B cell (primary cell): ENCODE data around the gene FBLN2. TPM values are rescaled to one million over a fixed set of nuclear protein-coding genes. Genes with fewer than 3 reads are reported as not detected.

Experiments used
- ATAC-seq: fragments of 200-7000 bp; cut with Tn5 transposase; one replicate; pipeline ENCODE4 v1.10.0; 2021; ENCODE audit warnings: low read depth, mild to moderate bottlenecking, moderate number of reproducible peaks, moderate library complexity
- CTCF ChIA-PET: fragments of 350-600 bp; sonication (Branson Sonifier 250); formaldehyde crosslinking; loops from one replicate; lab custom pipeline; 2021; ENCODE audit warnings: antibody characterized with exemption, inconsistent platforms; lab: Charles Lee
- POLR2A ChIA-PET: fragments of 350-600 bp; sonication (Branson Sonifier 250); formaldehyde crosslinking; loops from one replicate; lab custom pipeline; 2021; ENCODE audit warnings: antibody characterized with exemption; lab: Charles Lee
- DNase-seq: peaks from one replicate; pipeline ENCODE4 v3.0.0; 2013
- H2AFZ ChIP-seq: 2 replicates; pipeline ENCODE4 v1.6.1; 2012; ENCODE audit warnings: mild to moderate bottlenecking, low read depth, low read length; ENCODE audit not compliant: insufficient read depth, poor library complexity, severe bottlenecking
- H3K27ac ChIP-seq, 2 donors: 1 replicate in 1 of 2; 2 replicates in 1 of 2; pipeline ENCODE4 v1.5.1; 2012 to 2013; ENCODE audit warnings: low read length in 2 of 2, mild to moderate bottlenecking in 2 of 2, moderate library complexity in 1 of 2
- H3K27me3 ChIP-seq, 4 experiments: fragments of 200-600 bp in 1 of 4; sonication (generic) in 1 of 4; replicated peaks in 1 of 4; 1 replicate in 2 of 4; 2 replicates in 2 of 4; pipeline versions ENCODE4 v1.6.1 to v1.7.0; 2013 to 2016; ENCODE audit warnings: low read length in 3 of 4, mild to moderate bottlenecking in 2 of 4, mixed read lengths in 1 of 4, moderate library complexity in 1 of 4; ENCODE audit not compliant: insufficient read depth in 4 of 4, control insufficient read depth in 3 of 4; ENCODE audit errors: control extremely low read depth in 1 of 4
- H3K36me3 ChIP-seq, 2 experiments: replicated peaks in 1 of 2; 1 replicate in 1 of 2; 2 replicates in 1 of 2; pipeline versions ENCODE4 v1.6.1 to v1.7.1; 2013; ENCODE audit warnings: low read length in 1 of 2; ENCODE audit not compliant: insufficient read depth in 2 of 2, control insufficient read depth in 1 of 2; ENCODE audit errors: control extremely low read depth in 1 of 2, extremely low read depth in 1 of 2
- H3K4me1 ChIP-seq, 2 donors: fragments of 200-600 bp in 1 of 2; sonication (generic) in 1 of 2; 1 replicate in 1 of 2; 2 replicates in 1 of 2; pipeline versions ENCODE4 v1.5.1 to v1.6.1; 2013 to 2017; ENCODE audit warnings: low read length in 2 of 2; ENCODE audit not compliant: control insufficient read depth in 2 of 2, insufficient read depth in 2 of 2
- H3K4me2 ChIP-seq: replicated peaks from 2 replicates; pipeline ENCODE3; 2012; ENCODE audit warnings: mild to moderate bottlenecking, low read depth, low read length; ENCODE audit not compliant: poor library complexity, severe bottlenecking
- H3K4me3 ChIP-seq, 5 experiments: fragments of 200-600 bp in 1 of 5; sonication (generic) in 1 of 5; 1 replicate in 3 of 5; 2 replicates in 2 of 5; pipeline versions ENCODE4 v1.5.1 to v1.7.0; 2011 to 2016; ENCODE audit warnings: low read length in 4 of 5, mild to moderate bottlenecking in 4 of 5, low read depth in 2 of 5, control low read depth in 1 of 5, moderate library complexity in 1 of 5; ENCODE audit not compliant: insufficient read depth in 1 of 5; ENCODE audit errors: control extremely low read depth in 1 of 5, extremely low read depth in 1 of 5
- H3K79me2 ChIP-seq: fragments of 200-600 bp; sonication (generic); one replicate; pipeline ENCODE4 v1.6.0; 2016; ENCODE audit warnings: low read length; ENCODE audit not compliant: control insufficient read depth, insufficient read depth
- H3K9ac ChIP-seq: fragments of 200-600 bp; sonication (generic); 2 replicates; pipeline ENCODE4 v1.6.1; 2017; ENCODE audit warnings: mild to moderate bottlenecking, low read length, moderate library complexity
- H3K9me3 ChIP-seq, 3 donors: one replicate each; pipeline versions ENCODE4 v1.6.1 to v1.7.1; 2013; ENCODE audit warnings: low read length in 2 of 3; ENCODE audit not compliant: control insufficient read depth in 2 of 3, insufficient read depth in 1 of 3; ENCODE audit errors: control extremely low read depth in 1 of 3
- H4K20me1 ChIP-seq: 2 replicates; pipeline ENCODE4 v1.6.0; 2012; ENCODE audit warnings: mild to moderate bottlenecking, low read length; ENCODE audit not compliant: insufficient read depth, control insufficient read depth, poor library complexity, severe bottlenecking
- H3K27ac Mint-ChIP-seq: one replicate; pipeline ENCODE4 v1.8.0; 2021; ENCODE audit warnings: mixed read lengths
- H3K27me3 Mint-ChIP-seq: one replicate; pipeline ENCODE4 v1.8.0; 2021; ENCODE audit warnings: mixed read lengths
- H3K4me1 Mint-ChIP-seq: one replicate; pipeline ENCODE4 v1.8.0; 2021; ENCODE audit warnings: mixed read lengths
- H3K4me3 Mint-ChIP-seq: one replicate; pipeline ENCODE4 v1.8.0; 2021; ENCODE audit warnings: mixed read lengths
- H3K9me3 Mint-ChIP-seq: one replicate; pipeline ENCODE4 v1.8.0; 2022; ENCODE audit warnings: mixed read lengths; ENCODE audit not compliant: insufficient read depth
- EZH2 ChIP-seq: IDR thresholded peaks from 2 replicates; pipeline ENCODE4 v1.6.1; 2012; ENCODE audit warnings: borderline replicate concordance, low read depth, mild to moderate bottlenecking, moderate library complexity, low read length; ENCODE audit not compliant: insufficient read depth, poor library complexity, severe bottlenecking
- whole genome bisulfite sequencing: methylation state at CpG from one replicate; pipeline ENCODE4 v1.1.5; 2013; ENCODE audit warnings: missing lambda C conversion rate; ENCODE audit not compliant: insufficient coverage; 5-methylcytosine and 5-hydroxymethylcytosine counted together
- intact Hi-C: fragments of 100-400 bp; cut with micrococcal nuclease; formaldehyde crosslinking; loops from one replicate; pipeline ENCODE4 v1.10.0; 2022
- polyA plus RNA-seq: library from polyadenylated mRNA; depleted of rRNA; stranded (reverse); fragments of >200 nt; gene quantifications from 2 replicates; pipeline ENCODE4 v1.2.3, GENCODE V29; 2012
- total RNA-seq, 2 donors: library from RNA; stranded (reverse); fragments of 120-200 nt in 1 of 2; gene quantifications; 1 replicate in 1 of 2; 2 replicates in 1 of 2; pipeline versions ENCODE4 v1.2.3 to v1.2.4, GENCODE V29; 2013 to 2022
- TF ChIP-seq, protein P1 (sequence below): fragments of 200-600 bp; IDR thresholded peaks from one replicate; pipeline ENCODE4 v1.8.0; 2022; ENCODE audit warnings: antibody characterized with exemption, mild to moderate bottlenecking

Gene FBLN2
- total and polyA plus RNA-seq, 2 donors (not counting 1 experiment from before 2014, with no cell fraction given) = 3.6 to 8.2 TPM

DNA sequence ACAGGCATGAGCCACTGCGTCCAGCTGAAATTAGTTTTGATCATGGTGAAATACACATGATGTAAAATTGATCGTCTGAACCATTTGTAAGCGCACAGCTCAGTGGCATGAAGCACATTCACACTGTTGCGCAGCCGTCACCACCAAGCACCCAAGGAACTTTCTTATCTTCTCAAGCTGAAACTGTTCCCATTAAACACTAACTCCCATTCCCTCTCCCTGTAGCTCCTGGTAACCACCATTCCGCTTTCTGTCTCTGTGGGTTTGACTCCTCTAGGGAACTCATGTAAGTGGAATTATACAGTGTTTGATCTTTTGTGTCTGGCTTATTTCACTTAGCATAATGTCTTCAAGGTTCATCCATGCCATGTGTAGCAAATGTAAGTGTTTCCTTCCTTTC lies 62.3 kb downstream of the FBLN2 start:
- POLR2A ChIA-PET = no interaction called here
- Mint-ChIP-seq H3K9me3 (no peaks in the 10 kb centered on the region), H3K27me3 (peaks cover 14% of the 10 kb centered on the region), H3K4me3 (no peak overlapping the region), H3K27ac (no peak overlapping the region), H3K4me1 (no peaks in the 10 kb centered on the region)
- no peaks in the 10 kb centered on the region for H3K27me3 ChIP-seq
- H2AFZ ChIP-seq = no peak overlapping the region
- WGBS = 85% methylated on average over 4 of the region's 6 CpGs
- ATAC-seq (no peak), DNase-seq (no peak)
- CTCF ChIA-PET = no interaction called here
- no peak overlapping the region for H3K27ac ChIP-seq
- H3K4me3 ChIP-seq = no peak overlapping the region
- H3K9ac ChIP-seq = no peak overlapping the region
- intact Hi-C loops = no loop called here
- no peaks in the 10 kb centered on the region for H3K36me3 ChIP-seq
- H3K79me2 ChIP-seq = no peaks in the 10 kb centered on the region
- no peak overlapping the region for H3K4me2 ChIP-seq
- no peaks in the 10 kb centered on the region for H3K4me1 ChIP-seq
- H4K20me1 ChIP-seq = no peaks in the 10 kb centered on the region
- H3K9me3 ChIP-seq = peaks cover 0 to 13% (median 0%) of the 10 kb centered on the region in 3 donors
- no peak for TF ChIP-seq EZH2
- TF ChIP-seq, protein P1, sequence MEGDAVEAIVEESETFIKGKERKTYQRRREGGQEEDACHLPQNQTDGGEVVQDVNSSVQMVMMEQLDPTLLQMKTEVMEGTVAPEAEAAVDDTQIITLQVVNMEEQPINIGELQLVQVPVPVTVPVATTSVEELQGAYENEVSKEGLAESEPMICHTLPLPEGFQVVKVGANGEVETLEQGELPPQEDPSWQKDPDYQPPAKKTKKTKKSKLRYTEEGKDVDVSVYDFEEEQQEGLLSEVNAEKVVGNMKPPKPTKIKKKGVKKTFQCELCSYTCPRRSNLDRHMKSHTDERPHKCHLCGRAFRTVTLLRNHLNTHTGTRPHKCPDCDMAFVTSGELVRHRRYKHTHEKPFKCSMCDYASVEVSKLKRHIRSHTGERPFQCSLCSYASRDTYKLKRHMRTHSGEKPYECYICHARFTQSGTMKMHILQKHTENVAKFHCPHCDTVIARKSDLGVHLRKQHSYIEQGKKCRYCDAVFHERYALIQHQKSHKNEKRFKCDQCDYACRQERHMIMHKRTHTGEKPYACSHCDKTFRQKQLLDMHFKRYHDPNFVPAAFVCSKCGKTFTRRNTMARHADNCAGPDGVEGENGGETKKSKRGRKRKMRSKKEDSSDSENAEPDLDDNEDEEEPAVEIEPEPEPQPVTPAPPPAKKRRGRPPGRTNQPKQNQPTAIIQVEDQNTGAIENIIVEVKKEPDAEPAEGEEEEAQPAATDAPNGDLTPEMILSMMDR = no peak

DNA sequence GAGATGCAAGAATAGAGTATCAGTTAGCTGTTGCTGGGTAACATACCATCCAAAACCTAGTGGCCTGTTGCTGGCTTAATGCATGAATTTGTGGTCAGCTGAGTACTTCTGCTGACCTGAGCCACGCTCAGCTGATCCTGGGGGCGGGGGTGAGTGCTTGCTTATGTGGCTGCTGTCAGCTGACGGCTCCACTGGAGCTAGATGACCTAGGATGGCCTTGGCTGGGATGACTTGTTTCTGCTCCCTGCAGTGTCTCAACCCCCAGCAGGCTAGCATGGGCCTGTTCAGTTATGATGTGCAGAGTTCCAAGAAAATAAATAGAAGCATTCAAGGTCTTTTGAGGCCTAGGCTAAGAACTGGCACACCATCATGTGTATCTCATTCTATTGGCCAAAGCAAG lies 63.9 kb downstream of the FBLN2 start:
- peaks cover 0 to 13% (median 0%) of the 10 kb centered on the region in 3 donors for H3K9me3 ChIP-seq
- no peak overlapping the region for H3K4me3 Mint-ChIP-seq
- H3K36me3 ChIP-seq = no peaks in the 10 kb centered on the region
- no peak overlapping the region for H2AFZ ChIP-seq
- H3K4me3 ChIP-seq = no peak overlapping the region
- H3K79me2 ChIP-seq = no peaks in the 10 kb centered on the region
- TF ChIP-seq, protein P1 = no peak
- no peak for TF ChIP-seq EZH2
- H3K27me3 ChIP-seq = no peaks in the 10 kb centered on the region
- WGBS = 85% methylated on average over 3 of the region's 3 CpGs
- no peaks in the 10 kb centered on the region for H3K4me1 Mint-ChIP-seq
- H3K9ac ChIP-seq = no peak overlapping the region
- intact Hi-C loops = no loop called here
- H3K27ac ChIP-seq = no peak overlapping the region
- no peaks in the 10 kb centered on the region for H4K20me1 ChIP-seq
- no peak for ATAC-seq
- H3K27ac Mint-ChIP-seq = no peak overlapping the region
- no peak for DNase-seq
- ChIA-PET POLR2A (no interaction called here), CTCF (no interaction called here)
- H3K9me3 Mint-ChIP-seq = no peaks in the 10 kb centered on the region
- no peaks in the 10 kb centered on the region for H3K4me1 ChIP-seq
- peaks cover 14% of the 10 kb centered on the region for H3K27me3 Mint-ChIP-seq
- H3K4me2 ChIP-seq = no peak overlapping the region
